Stimulated activated CD4-positive, alpha-beta T cell treated with anti-CD3 and anti-CD28 coated beads, Interleukin-1b, Interleukin-23, amount 100 ng/mL, for 1 hour (primary cell): ENCODE measurements around the gene HTR3A.

Source experiments
- DNase-seq, 2 donors: peaks; one replicate each; pipeline ENCODE4 v3.0.0-alpha.2; 2020; ENCODE audit warnings: low read depth in 2 of 2

HTR3A gene

DNA sequence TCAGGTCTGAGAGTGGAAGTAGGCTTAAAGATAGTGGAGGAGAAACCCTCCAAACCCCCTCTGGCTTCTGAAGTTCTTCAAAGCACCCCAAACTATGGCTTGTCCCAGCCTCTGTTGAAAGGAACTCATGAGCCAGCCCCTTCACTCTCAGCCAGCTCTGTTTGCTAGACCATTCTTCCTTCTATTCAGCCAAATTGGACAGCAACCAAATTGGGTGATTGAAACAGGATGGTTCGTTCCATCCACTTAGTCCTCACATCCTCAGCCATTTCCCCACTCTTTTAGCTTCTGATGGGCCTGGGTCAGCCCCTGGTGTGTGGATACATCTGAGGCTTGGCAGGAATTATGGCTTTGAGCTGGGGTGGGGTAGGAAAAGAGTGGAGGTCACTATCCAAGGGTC lies 4.5 kb downstream of the HTR3A start:
- no peak for DNase-seq

DNA sequence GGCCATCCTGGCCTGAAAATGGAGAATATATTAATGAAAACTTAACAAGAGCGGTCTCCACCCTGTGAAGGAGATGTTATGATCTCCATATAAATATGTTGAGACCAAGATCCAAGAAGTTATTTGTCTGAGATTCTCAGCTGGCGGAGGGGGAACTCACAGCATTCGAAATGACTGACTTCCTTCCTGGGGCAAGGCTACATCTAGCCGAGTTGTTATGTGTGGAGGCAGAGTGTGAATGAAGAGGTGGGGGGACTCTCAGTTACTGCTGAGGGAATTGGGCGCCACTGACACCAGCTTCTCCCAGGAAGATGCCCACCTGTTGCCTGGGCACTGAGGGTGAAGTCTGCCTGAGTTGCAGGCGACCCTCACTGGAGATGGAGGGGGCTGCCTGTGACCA lies 5.9 kb downstream of the HTR3A start:
- DNase-seq, result no peak

DNA sequence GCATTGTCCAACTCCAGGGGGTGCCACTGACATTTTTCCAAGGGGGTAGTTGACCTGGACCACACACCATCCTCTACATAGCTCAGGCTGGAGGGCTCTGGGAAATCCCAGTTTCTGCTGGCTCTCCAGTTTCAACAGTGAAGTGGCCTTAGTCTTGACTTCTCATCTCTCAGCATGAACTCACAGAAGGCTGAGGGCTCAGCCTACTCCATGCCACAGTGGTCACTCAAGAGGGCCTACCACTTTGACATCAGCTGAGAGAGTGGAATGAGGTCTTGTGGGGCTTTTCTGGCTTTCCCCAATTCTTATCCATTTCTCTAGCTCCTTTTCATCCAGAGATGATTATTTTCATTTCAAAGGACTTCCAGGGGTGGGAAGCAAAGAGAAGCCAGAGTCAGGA lies 7.4 kb downstream of the HTR3A start:
- DNase-seq, result no peak

DNA sequence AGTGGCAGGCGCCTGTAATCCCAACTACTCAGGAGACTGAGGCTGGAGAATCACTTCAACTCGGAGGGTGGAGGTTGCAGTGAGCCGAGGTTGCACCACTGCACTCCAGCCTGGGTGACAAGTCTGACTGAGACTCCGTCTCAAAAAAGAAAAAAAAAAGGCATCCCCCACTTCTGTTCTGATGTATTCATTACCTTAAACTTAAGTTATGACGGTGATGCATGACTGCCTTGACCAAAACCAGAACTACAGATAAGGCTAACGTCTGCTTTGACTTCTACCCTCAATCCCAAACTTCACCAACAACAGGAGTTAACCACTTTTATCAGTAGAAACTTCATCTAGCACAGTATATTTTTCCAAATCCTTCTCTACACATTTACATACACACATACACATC lies 9.9 kb downstream of the HTR3A start:
- DNase-seq, result no peak

DNA sequence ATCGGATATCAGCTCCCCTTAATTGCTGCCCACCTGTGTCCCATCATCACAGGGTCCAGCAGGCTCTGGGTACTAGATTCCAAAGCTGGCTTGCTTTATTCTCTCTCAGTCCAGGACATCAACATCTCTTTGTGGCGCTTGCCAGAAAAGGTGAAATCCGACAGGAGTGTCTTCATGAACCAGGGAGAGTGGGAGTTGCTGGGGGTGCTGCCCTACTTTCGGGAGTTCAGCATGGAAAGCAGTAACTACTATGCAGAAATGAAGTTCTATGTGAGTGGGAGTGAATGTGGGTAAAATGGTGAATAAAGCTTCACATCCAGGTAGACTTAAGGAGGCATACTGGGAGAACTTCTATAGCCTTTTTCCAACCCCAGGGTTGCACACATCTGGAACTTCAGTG lies 11.0 kb downstream of the HTR3A start:
- no peak for DNase-seq

DNA sequence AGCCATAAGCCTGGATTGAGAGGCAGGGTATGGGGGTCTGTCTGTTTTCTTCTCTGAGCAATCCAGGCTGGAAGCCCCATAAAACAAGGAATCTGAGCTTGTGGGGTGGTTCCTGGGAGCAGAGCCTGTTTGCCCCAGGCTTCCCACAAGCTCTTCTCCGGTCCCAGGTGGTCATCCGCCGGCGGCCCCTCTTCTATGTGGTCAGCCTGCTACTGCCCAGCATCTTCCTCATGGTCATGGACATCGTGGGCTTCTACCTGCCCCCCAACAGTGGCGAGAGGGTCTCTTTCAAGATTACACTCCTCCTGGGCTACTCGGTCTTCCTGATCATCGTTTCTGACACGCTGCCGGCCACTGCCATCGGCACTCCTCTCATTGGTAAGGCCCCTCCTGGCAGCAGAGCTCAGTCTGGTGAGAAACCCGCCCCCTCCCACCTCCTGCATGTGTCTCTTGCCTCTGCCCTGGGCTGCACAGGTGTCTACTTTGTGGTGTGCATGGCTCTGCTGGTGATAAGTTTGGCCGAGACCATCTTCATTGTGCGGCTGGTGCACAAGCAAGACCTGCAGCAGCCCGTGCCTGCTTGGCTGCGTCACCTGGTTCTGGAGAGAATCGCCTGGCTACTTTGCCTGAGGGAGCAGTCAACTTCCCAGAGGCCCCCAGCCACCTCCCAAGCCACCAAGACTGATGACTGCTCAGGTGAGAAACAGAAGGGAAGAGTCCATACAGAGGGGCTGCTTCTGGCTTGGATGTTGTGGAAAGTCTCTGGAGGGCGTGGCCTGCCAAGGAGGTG lies 11.6 kb downstream of the HTR3A start:
- DNase-seq, result no peak

DNA sequence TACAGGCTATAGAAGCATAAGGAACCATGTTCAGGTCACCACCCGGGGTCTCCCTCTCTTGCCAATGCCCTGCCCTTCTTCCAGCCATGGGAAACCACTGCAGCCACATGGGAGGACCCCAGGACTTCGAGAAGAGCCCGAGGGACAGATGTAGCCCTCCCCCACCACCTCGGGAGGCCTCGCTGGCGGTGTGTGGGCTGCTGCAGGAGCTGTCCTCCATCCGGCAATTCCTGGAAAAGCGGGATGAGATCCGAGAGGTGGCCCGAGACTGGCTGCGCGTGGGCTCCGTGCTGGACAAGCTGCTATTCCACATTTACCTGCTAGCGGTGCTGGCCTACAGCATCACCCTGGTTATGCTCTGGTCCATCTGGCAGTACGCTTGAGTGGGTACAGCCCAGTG lies 14.5 kb downstream of the HTR3A start:
- no peak for DNase-seq

DNA sequence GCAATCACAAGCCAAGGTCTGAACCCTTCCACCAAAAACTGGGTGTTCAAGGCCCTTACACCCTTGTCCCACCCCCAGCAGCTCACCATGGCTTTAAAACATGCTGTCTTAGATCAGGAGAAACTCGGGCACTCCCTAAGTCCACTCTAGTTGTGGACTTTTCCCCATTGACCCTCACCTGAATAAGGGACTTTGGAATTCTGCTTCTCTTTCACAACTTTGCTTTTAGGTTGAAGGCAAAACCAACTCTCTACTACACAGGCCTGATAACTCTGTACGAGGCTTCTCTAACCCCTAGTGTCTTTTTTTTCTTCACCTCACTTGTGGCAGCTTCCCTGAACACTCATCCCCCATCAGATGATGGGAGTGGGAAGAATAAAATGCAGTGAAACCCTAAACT lies 15.0 kb downstream of the HTR3A start:
- DNase-seq, result no peak

DNA sequence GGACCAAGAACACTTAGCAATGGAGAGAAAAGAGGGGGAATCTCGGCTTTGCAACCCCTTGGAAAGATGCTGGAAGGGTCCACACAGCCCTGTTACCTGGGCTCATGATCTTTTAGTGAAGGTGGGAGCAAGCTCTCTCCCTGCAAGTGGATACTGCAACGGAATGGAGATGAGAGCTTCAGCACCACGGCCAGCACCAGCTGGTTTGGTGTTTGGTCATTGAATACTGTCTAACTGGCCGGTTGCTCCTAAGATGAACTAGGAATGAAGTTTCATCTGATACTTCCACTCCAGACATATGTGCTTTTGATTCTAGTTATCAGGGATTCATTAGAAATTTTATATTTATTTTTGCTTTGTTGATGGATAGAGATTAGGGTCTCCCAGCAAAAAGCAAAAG lies 16.3 kb downstream of the HTR3A start:
- DNase-seq, result no peak

DNA sequence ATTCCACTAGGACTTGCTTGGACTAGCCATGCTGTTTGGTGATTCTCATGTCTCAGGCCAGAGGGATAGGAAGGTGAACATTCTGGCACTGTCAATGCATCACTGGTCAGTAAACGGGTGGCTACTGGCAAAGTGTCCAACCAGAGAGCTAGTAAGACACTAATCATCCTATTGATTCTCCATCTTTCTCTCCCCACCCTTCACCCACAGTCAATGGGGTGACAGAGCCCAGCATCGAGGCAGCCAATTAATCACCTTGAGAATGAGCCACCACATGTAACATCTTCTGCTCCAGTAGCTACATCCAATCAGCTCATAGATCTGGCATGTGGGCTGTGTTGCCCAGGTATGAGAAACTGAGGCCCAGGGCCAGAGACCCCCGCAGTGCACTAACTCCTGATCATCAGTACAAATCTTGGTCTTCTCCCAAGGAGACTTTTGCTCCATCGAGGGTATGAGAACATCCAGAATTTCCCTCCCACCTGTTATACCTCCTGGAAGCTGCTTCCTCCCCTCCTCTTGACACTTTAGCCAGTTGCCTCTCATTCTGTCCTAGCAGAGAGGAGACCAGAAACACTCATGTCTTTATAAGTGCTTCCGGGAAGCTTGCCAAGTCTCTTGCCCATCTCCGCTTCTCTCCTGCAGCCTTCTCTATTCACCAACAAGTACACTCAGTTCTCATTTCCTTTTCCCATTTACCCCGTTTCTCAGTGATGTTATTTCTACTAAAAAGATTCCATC lies 17.0 kb downstream of the HTR3A start:
- DNase-seq, result no peak

DNA sequence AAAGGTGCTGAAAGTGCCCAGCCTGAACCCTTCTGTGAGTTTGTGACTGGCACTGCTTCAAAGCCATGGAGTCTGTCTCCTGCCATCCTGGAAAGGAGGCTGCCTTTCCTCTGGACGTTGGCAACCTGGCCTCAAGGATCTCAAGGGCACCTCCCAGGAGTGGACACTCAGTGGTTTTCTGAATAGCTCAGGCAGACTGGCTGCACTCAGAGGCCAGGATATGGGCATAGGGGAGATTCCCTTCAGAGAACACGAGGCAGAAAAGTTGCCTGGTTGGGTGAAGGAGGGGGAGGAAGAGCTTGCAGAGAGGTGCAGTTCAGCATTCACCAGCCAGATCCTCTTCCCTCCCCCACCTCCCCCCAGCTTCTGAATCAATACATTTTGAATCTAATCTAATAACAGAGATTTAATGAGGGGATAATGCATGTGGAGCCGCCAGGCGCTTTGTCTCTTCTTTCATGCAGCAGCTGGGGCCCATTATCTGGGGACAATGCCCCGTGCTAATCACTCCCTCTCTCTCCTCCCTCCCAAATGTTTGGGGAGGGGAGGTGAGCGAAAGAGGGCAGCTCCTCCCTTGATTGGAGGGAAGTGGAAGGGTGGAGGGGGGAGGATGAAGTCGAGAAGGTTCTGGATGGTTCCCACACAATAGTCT lies 17.7 kb downstream of the HTR3A start:
- no peak for DNase-seq

DNA sequence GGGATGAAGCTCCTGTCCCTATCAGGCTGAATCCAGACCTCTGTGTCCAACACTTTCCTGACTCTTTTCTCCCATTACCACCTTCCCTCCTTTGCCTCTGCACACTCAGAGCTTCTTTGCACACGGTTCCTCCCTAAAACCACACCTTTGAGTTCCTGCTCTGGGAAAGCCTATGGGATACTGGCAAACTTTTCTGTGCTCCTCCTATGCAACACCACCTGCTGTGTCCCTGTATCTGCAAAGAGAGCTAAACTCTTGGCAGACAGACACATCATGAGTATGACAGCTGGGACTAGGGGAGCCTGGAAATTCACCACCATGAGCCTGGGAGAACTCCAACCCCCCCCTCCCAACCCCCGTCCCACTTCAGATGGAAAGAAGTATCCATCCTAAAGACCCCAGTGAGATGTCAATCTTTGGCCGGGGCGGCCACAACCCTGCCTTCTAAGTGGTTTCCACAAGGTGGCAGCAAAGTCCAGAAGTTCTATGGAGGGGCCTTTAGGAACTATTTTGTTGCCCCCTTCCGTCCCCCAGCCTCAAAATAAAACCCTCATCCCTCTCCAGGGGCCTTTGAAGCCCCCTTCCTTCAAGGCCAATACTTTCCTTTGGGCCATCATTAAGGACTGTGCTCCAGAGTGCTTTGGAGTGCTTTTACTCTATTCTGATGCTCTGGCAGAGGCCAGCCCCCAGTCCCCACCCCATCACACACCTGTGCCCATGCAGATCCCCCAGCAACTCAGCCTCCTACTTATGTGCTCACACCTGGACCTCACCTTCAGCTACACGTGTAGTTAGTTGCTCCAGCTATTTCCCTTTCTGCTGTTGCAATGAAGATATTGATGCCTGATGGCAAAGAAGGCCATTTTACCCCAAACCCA lies 19.4 kb downstream of the HTR3A start:
- DNase-seq, result peak in 1 of 2 donors; percentile 10

DNA sequence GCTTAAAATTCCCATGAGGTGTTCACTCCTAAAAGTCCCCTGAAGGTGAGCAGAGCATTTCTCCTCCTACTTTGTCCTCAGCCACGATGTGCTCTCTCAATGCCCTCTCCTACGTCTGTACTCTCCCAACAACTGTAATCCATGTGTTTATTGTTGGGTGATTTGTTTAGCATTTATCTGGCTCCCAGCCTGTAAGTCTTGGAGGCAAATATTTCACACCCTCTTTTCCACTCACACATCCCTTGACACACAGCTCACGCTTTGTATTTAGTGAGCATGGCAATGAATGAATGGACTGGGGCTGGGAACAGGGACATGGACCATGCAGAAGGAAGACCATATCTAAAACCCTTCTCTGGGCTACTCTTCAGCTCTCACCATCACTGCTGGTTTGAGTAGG lies 22.6 kb downstream of the HTR3A start:
- no peak for DNase-seq

DNA sequence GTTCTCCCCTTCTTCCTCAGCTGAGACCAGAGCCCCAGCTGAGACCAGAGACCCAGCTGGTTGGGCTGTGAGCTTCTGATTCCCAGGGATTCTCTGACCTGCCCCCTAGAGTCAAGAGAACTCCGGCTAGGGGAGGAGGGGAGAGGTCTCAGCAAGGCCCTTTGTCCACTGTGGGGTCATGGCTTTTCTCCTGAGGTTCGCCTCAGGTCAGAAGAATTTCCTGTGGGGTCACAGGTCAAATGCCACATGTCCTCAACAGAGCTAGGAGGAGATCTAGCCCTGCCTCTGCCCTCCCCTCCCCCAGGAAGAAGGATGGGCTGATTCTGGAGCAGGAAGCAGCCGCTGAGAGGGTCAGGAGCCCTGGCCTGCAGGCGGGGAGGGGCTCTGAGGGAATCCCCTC lies 23.7 kb downstream of the HTR3A start:
- DNase-seq, result no peak

DNA sequence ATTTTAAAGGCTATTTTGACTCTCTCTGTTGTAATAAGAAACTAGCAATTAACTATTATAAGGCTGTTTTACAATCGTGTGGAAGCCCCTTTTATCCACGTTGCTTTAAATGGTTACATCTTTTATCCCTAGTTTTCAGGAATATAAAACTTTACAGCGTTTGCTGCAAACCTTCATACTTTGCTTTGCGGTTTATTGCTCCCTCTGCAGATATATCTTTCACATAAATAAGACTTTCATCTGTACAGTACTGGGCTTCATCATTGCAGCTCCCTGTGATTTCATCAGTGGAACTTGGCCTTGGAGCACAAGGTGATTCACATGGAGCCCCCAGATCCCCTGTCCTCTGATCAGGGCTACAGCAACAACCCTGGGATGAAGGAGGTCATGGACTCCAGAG lies 25.6 kb downstream of the HTR3A start:
- DNase-seq, result no peak

DNA sequence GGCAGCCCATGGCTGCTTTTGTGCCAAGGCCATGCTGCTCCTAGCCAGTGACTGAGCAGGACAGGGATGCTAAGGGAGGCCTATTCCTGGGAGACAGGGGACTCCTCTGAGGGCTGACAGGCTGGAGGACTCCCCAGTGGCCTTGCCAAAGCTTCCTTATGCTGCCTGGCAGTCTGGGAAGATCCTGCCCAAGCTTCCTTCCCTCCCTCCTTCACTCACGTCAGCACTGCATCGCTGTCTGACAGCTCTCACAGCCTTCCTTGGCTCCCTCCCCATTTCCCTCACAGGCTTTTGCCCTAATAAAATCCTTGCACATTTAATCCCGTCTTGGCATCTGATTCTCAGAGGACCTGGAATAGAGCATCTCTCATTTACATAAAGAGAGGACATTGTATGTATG lies 26.5 kb downstream of the HTR3A start:
- no peak for DNase-seq

DNA sequence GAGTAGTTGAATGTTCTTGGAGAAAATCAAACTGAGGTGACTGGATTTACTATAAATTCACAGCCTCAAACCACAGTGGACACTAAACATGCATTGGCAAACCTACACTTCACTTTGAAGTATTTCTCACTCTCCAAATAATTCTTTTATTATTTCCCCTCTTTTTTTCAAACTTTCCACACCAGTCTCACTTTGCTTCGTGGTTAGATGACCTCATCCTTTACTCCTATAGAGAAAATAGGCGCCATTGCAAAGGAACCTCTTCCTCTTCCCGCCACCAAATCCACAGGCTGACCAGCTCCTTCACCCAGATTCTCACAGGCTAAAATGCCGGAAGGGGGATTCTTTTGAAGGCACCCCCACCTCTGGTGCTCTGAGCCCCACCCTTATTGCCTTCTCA lies 33.4 kb downstream of the HTR3A start:
- DNase-seq, result no peak

DNA sequence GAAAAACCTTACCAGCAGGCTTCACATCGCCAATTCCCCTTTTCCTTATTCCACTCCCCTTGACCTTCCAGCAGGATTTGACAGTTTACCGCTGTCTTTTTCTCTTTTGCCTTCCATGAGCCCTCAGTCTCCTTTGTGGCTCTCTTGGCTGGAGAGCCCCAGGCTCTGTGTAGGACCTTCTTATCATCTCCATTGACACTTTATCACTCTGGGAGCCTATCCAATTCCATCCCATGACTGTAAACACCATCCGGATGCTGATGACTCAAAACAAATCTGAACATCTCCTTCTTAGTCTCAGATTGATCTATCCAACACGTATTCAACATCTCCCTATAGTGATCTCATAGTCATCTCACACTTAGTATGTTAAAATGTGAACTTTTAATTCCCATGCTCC lies 36.0 kb downstream of the HTR3A start:
- no peak for DNase-seq

DNA sequence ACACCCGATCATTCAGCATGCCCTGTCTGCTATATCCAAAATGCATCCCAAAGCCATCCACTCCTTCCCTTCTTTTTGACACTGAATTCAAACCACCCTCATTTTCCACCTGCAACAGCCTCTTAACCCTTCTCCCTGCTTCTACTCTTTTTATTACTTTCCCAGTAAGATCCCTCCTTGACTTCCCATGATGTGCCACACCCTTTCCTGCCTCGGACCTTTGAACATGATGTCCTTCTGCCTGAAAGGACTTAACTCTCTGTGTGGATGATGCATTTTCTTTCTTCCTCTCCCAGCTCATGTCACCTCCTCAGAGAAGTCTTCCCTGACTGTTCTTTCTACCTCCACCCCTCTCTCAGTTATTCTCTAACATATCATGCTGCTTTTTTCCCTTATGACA lies 36.5 kb downstream of the HTR3A start:
- DNase-seq, result no peak

DNA sequence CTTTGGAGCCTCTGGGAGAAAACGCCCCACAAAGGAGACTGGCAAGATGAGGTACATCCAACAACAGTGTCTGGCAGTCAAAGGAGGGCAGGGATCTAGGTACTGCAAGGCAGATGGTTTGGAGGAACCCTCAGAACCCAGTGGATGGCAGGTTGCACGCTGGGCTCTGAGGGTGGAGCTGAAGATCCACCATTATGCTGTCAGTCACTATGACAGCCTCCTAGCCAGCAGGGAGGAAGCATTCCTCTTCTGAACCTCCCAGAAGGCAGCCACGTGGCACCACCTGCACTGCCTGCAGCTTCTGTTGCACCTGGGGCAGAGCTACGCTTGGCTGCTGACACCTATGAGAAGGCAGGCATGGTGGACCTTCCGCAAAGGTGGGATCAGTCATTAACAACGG lies 40.2 kb downstream of the HTR3A start:
- no peak for DNase-seq

DNA sequence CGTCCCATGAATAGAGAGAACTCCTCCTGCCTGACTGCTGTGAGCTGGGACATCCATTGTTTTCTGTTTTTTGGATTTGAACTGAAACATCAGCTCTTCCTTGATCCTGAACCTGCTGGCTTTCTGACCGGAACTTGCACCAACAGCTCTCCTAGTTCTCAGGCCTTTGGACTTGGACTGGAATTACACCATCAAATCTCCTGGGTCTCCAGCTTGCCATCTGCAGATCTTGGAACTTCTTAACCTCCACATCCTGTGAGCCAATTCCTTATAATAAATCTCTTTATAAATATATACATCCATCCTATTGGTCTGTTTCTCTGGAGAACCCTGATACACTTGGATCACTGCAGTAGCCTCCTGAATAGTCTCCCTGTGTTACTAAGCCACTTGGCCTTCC lies 42.1 kb downstream of the HTR3A start:
- DNase-seq, result no peak

DNA sequence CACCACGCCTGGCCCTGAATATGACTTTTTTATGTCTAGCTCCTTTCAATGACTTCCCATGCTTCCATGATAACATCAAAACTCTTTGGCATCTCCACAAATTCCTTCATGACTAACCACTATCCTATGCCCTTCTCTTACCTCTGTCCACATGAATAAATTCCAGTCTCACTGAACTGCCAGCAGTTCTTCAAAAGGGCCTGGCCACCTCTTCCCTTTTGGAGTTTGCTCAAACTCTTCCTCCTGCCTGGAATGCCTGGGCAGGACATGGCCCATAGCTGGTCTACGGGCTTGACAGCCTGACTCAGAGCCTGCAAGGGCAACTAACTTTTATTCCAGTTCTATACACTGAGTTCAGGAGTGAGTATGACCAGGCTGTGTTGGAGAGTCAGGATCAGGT lies 42.8 kb downstream of the HTR3A start:
- DNase-seq, result no peak
